HepG2 (cell line): ENCODE data around the gene ZNF503. TPM values are rescaled to one million over a fixed set of nuclear protein-coding genes. Genes with fewer than 3 reads are reported as not detected.

Experiments used
- ATAC-seq: fragments of 200-7000 bp; cut with Tn5 transposase; 3 replicates; pipeline ENCODE4 v1.9.1; 2020; ENCODE audit warnings: mild to moderate bottlenecking, moderate library complexity
- BruUV-seq: library from RNA; stranded (reverse); fragments of 400-500 nt; replicated peaks from 2 replicates; lab custom pipeline; 2021; lab: Mats Ljungman, UMichigan
- CTCF ChIA-PET: fragments of 300-600 bp; formaldehyde crosslinking; extraction: SDS; loops from one replicate; lab custom pipeline; 2021; ENCODE audit warnings: low total read pairs, inconsistent platforms, low intra/inter-chr PET ratio; lab: Yijun Ruan, JAX
- POLR2A ChIA-PET: fragments of 350-600 bp; sonication (Branson Sonifier 250); formaldehyde crosslinking; loops from one replicate; lab custom pipeline; 2020; ENCODE audit warnings: antibody characterized with exemption, inconsistent platforms; lab: Yijun Ruan, JAX
- DNase-seq: peaks from one replicate; pipeline ENCODE4 v3.0.0-alpha.2; 2015; ENCODE audit warnings: low spot score
- FAIRE-seq: peaks from 3 replicates; lab custom pipeline; 2011; peaks lifted over from hg19 to GRCh38; lab: Jason Lieb, UNC
- H2AFZ ChIP-seq: one replicate; pipeline ENCODE4 v1.6.1; 2011; ENCODE audit warnings: low read length, inconsistent platforms
- H3K27ac ChIP-seq: fragments of 300-600 bp; 3 replicates; pipeline ENCODE4 v1.8.0; 2011; ENCODE audit warnings: mixed run types, mild to moderate bottlenecking, mixed read lengths, low read length, inconsistent platforms; ENCODE audit not compliant: insufficient read depth; ENCODE audit errors: extremely low read length
- H3K27me3 ChIP-seq, 2 experiments: fragments of 200-600 bp in 1 of 2; 2 replicates in 1 of 2; 3 replicates in 1 of 2; pipeline versions ENCODE4 v1.6.0 to v1.8.0; 2011; ENCODE audit warnings: low read length in 2 of 2, mild to moderate bottlenecking in 2 of 2, moderate library complexity in 2 of 2, inconsistent platforms in 1 of 2; ENCODE audit not compliant: insufficient read depth in 2 of 2, control insufficient read depth in 1 of 2
- H3K36me3 ChIP-seq, 2 experiments: fragments of 200-600 bp in 1 of 2; replicated peaks in 1 of 2; 2 replicates in 1 of 2; 3 replicates in 1 of 2; pipeline versions ENCODE4 v1.5.1 to v1.8.0; 2011; ENCODE audit warnings: low read length in 2 of 2, inconsistent platforms in 1 of 2; ENCODE audit not compliant: insufficient read depth in 2 of 2, control insufficient read depth in 1 of 2
- H3K4me1 ChIP-seq: 2 replicates; pipeline ENCODE4 v1.5.1; 2012; ENCODE audit warnings: low read length, inconsistent platforms; ENCODE audit not compliant: insufficient read depth
- H3K4me2 ChIP-seq: 2 replicates; pipeline ENCODE4 v1.6.0; 2011; ENCODE audit warnings: low read depth, low read length, inconsistent platforms
- H3K4me3 ChIP-seq, 3 experiments: fragments of 200-600 bp in 1 of 3; sonication (generic), shearing (Covaris generic) in 1 of 3; replicated peaks in 1 of 3; 2 replicates each; pipeline ENCODE4 v1.5.1; 2011 to 2016; ENCODE audit warnings: low read length in 3 of 3, inconsistent platforms in 2 of 3, low read depth in 2 of 3, mild to moderate bottlenecking in 2 of 3, control low read depth in 1 of 3, mixed read lengths in 1 of 3; ENCODE audit not compliant: insufficient read depth in 1 of 3
- H3K79me2 ChIP-seq: one replicate; pipeline ENCODE4 v1.6.1; 2011; ENCODE audit warnings: low read length, inconsistent platforms; ENCODE audit not compliant: insufficient read depth
- H3K9ac ChIP-seq: 2 replicates; pipeline ENCODE4 v1.6.0; 2011; ENCODE audit warnings: mild to moderate bottlenecking, low read depth, low read length, inconsistent platforms; ENCODE audit not compliant: insufficient read depth
- H3K9me3 ChIP-seq: 2 replicates; pipeline ENCODE4 v1.5.1; 2012; ENCODE audit warnings: mild to moderate bottlenecking, low read length
- H4K20me1 ChIP-seq: 2 replicates; pipeline ENCODE4 v1.6.0; 2011; ENCODE audit warnings: inconsistent platforms, mild to moderate bottlenecking, low read length, moderate library complexity; ENCODE audit not compliant: insufficient read depth
- GTF3A ChIP-seq: sonication (generic); formaldehyde crosslinking; conservative IDR thresholded peaks from 2 replicates; pipeline ENCODE4 v1.4.0; 2020; ENCODE audit warnings: mild to moderate bottlenecking, missing genetic modification reagents
- MTA1 ChIP-seq: sonication (generic); formaldehyde crosslinking; IDR thresholded peaks from 2 replicates; pipeline ENCODE4 v1.4.0; 2020; ENCODE audit warnings: missing genetic modification reagents, mild to moderate bottlenecking, borderline replicate concordance
- MXD1 ChIP-seq: sonication (generic); formaldehyde crosslinking; IDR thresholded peaks from 2 replicates; pipeline ENCODE4 v1.4.0; 2020; ENCODE audit warnings: mild to moderate bottlenecking, missing genetic modification reagents
- ZNF407 ChIP-seq: sonication (generic); formaldehyde crosslinking; IDR thresholded peaks from one replicate; pipeline ENCODE4 v1.5.1; 2020; ENCODE audit warnings: mild to moderate bottlenecking, missing genetic modification reagents; ENCODE audit errors: not compliant biosample characterization
- ZNF607 ChIP-seq: sonication (generic); formaldehyde crosslinking; IDR thresholded peaks from 2 replicates; pipeline ENCODE4 v1.5.1; 2020; ENCODE audit warnings: missing genetic modification reagents, mild to moderate bottlenecking, borderline replicate concordance
- WGBS: methylation state at CpG from one replicate; pipeline ENCODE4 v1.1.6; 2017; ENCODE audit warnings: low lambda C conversion rate; 5-methylcytosine and 5-hydroxymethylcytosine counted together
- in situ Hi-C: cut with HindIII; loops from 2 replicates; pipeline ENCODE4 v1.10.0; 2017; ENCODE audit warnings: low pct_unique_long_range_greater_than_20kb; ENCODE audit not compliant: extremely low pct_ligation_motif_present
- intact Hi-C: fragments of 100-400 bp; cut with micrococcal nuclease; formaldehyde crosslinking; loops from one replicate; pipeline ENCODE4 v1.10.0; 2022; ENCODE audit not compliant: unreplicated experiment
- polyA plus RNA-seq, 8 experiments: library from polyadenylated mRNA; depleted of rRNA in 3 of 8; stranded (reverse) in 7 of 8; unstranded in 1 of 8; fragments of >200 nt; fragmentation: Illumina TruSeq in 4 of 8; extraction: Trizol in 4 of 8; gene quantifications; 2 replicates each; pipeline versions ENCODE4 v1.2.1 to v1.2.3, GENCODE V29; 2011 to 2016; ENCODE audit warnings: low read depth in 4 of 8, missing spikeins in 1 of 8, mixed read lengths in 1 of 8; ENCODE audit not compliant: insufficient read depth in 1 of 8
- total RNA-seq, 5 experiments: library from RNA; depleted of rRNA; stranded (reverse); fragments of >200 nt; fragmentation: Illumina TruSeq; extraction: Trizol; gene quantifications; 2 replicates each; pipeline ENCODE4 v1.2.3, GENCODE V29; 2016; ENCODE audit warnings: low read depth in 1 of 5
- TF ChIP-seq, protein P1 (sequence below): sonication (generic); formaldehyde crosslinking; IDR thresholded peaks from 2 replicates; pipeline ENCODE4 v1.4.0; 2020; ENCODE audit warnings: mild to moderate bottlenecking, missing genetic modification reagents
- TF ChIP-seq, protein P2 (sequence below): sonication (generic); formaldehyde crosslinking; IDR thresholded peaks from 2 replicates; pipeline ENCODE4 v1.5.0; 2020; ENCODE audit warnings: missing genetic modification reagents, mild to moderate bottlenecking, borderline replicate concordance
- TF ChIP-seq, protein P3 (sequence below): sonication (generic); formaldehyde crosslinking; IDR thresholded peaks from 2 replicates; pipeline ENCODE4 v1.8.0; 2022; ENCODE audit warnings: mild to moderate bottlenecking, missing genetic modification reagents

Gene ZNF503
- total and polyA plus RNA-seq, 2 of the 13 experiments (the other 11 are each of a cell fraction or from before 2014, with no cell fraction given), result 2.7 to 8.3 TPM

GRCh38 chr10:75431180-75432111 is 29.9 kb upstream of the ZNF503 start, which contains the start of gene LRMDA:
Gene LRMDA, plus strand, starts transcription at chr10:75431624.
- peak within 1 kb of the TSS; percentile 97 for H3K4me2 ChIP-seq
- H3K79me2 ChIP-seq, result peaks cover 21% of the 10 kb centered on the region
- DNase-seq, result peak; percentile 83
- peak within 1 kb of the TSS; percentile 77 to 95 (median 79) for H3K4me3 ChIP-seq
- peak within 1 kb of the TSS; percentile 91 for H3K9ac ChIP-seq
- H3K4me1 ChIP-seq, result peaks cover 84% of the 10 kb centered on the region
- H3K27ac ChIP-seq, result peak within 1 kb of the TSS; percentile 92
- 0% methylated on average over 8 of the region's 82 CpGs for WGBS
- H3K36me3 ChIP-seq, result no peaks in the 10 kb centered on the region
- H4K20me1 ChIP-seq, result no peaks in the 10 kb centered on the region
- peak; percentile 72 for FAIRE-seq
- in situ Hi-C loops, result loop anchor here (5.0 kb wide), 1 partner anchor 66 kb away; no protein-coding TSS in a partner anchor
- H3K9me3 ChIP-seq, result no peaks in the 10 kb centered on the region
- ChIA-PET POLR2A (interaction anchor here (0.7 to 12.3 kb wide), 17 partner anchors 10 to 872 kb away, joined by 3 to 219 read pairs (median 10); partner anchors contain the start of gene ZNF503), CTCF (no interaction called here)
- intact Hi-C loops, result loop anchor here (5.0 to 10.0 kb wide), 2 partner anchors 66 to 93 kb away; no protein-coding TSS in a partner anchor
- no TSS peak for BruUV-seq
- H3K27me3 ChIP-seq, result no peaks in the 10 kb centered on the region
- peak; percentile 73 for ATAC-seq
- no peak within 1 kb of the TSS for H2AFZ ChIP-seq
- TF ChIP-seq ZNF607 (peak; percentile 25), MTA1 (CRISPR knock-in tag) (peak; percentile 67; the same call in 1 of the 2 replicates), GTF3A (CRISPR knock-in tag) (no peak), MXD1 (CRISPR knock-in tag) (no peak; the same call in 1 of the 2 replicates), ZNF407 (peak; percentile 8)
- TF ChIP-seq, protein P1, sequence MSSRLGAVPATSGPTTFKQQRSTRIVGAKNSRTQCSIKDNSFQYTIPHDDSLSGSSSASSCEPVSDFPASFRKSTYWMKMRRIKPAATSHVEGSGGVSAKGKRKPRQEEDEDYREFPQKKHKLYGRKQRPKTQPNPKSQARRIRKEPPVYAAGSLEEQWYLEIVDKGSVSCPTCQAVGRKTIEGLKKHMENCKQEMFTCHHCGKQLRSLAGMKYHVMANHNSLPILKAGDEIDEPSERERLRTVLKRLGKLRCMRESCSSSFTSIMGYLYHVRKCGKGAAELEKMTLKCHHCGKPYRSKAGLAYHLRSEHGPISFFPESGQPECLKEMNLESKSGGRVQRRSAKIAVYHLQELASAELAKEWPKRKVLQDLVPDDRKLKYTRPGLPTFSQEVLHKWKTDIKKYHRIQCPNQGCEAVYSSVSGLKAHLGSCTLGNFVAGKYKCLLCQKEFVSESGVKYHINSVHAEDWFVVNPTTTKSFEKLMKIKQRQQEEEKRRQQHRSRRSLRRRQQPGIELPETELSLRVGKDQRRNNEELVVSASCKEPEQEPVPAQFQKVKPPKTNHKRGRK (CRISPR knock-in tag), result no peak
- TF ChIP-seq, protein P2, sequence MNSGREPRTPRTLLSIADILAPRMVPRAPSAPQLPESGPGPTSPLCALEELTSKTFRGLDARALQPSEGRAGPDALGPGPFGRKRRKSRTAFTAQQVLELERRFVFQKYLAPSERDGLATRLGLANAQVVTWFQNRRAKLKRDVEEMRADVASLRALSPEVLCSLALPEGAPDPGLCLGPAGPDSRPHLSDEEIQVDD (CRISPR knock-in tag), result no peak
- TF ChIP-seq, protein P3, sequence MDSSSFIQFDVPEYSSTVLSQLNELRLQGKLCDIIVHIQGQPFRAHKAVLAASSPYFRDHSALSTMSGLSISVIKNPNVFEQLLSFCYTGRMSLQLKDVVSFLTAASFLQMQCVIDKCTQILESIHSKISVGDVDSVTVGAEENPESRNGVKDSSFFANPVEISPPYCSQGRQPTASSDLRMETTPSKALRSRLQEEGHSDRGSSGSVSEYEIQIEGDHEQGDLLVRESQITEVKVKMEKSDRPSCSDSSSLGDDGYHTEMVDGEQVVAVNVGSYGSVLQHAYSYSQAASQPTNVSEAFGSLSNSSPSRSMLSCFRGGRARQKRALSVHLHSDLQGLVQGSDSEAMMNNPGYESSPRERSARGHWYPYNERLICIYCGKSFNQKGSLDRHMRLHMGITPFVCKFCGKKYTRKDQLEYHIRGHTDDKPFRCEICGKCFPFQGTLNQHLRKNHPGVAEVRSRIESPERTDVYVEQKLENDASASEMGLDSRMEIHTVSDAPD (CRISPR knock-in tag), result 0 out of 2 replicates have a peak, but pooled peaks have one; percentile 41
